Measurements from ENCODE around the gene TSPAN31. TPM values are rescaled to one million over a fixed set of nuclear protein-coding genes. Genes with fewer than 3 reads are reported as not detected.
A peak's percentile ranks its signal among the peaks of the same experiment; 100 is the strongest.
"Not testable (repeated sequence)": the region's sequence is repeated elsewhere in the genome, so short reads cannot be mapped to it uniquely, and the experiment has no call there.

TSPAN31 gene, protein sequence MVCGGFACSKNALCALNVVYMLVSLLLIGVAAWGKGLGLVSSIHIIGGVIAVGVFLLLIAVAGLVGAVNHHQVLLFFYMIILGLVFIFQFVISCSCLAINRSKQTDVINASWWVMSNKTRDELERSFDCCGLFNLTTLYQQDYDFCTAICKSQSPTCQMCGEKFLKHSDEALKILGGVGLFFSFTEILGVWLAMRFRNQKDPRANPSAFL
- total RNA-seq = 45.6 TPM

DNA sequence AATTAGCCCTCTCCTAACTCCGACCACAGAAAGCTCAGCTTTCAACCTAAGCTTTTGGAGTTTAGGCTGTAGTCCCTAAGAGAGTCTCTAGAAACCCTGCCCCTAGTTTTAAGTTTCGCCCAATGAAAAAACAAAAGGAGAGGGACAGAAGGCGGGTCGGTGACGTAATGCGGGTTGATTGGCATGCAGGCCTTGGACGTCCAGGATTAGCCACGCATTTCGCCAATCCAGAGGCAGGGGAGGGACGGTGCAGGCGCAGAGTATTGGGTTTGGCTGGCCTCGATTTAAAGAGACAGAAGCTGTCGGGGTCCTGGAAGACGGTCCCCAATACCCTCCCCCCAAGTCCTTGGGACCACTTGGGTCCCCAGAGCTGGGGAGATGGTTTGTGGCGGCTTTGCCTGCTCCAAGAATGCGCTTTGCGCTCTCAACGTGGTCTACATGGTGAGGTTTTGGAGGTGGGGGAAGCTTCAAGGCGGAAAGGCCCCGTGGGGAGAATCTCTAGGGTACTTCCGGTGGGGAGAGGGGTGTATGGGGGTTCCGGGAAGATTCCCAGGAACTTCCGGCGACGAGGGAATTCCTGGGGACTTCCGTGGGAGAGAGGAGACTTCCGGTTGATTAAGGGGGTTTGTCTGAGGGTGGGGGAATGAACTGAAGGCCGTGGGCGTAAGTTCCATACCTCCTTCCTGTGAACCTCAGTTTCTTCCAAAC, at the start of gene TSPAN31:
Gene TSPAN31, plus strand, starts transcription at position 263 of the 708 bp plus-strand sequence. Its CDS starts 116 bp downstream, at position 379.
- DNase-seq (ENCODE audit: low spot score) = peak; percentile 98

DNA sequence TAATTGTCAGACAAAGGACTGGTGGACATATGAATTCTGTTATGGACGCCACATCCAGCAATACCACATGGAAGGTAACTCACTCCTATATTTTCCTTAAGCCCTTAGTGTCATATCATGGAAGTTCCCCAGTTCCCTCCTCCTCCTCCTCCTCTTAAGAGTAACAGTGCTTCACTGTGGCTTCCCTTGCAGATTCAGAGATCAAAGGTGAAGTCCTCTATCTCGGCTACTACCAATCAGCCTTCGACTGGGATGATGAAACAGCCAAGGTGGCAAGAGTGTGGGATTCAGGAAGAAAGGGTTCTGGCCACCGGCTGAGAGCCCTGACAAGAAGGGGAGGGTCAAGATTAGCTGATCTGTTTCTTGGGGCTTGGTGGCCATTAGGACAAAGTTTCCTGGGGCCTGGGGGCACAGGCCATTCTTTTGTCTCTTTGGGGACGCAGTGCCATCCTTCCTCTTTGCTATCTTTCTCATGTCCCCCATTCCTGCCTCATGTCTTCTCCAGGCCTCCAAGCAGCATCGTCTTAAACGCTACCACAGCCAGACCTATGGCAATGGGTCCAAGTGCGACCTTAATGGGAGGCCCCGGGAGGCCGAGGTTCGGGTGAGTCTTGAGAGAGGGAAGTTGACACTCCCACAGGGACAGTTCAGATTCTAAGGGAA, 48.9 kb upstream of the TSPAN31 start:
- no peak for DNase-seq (ENCODE audit: low spot score)

DNA sequence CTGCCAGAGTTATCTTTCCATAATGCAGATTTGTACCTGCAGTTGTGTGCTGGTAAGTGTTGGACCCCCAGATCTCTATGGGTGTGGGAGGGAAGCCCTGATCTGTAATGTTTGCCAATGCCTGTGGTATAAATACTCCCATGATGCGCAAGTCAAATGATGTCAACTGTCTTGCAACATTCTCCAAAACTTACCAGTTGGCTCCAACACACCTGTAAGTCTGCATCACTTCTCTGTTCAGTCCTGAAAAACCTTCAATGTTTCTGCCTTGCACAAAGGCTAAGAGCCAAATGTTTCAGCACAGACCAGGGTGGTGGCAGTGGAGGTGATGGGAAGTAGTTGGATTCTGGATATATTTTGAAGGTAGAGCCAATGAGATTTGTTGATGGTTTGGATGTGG, 47.8 kb upstream of the TSPAN31 start:
- DNase-seq (ENCODE audit: low spot score) = no peak

DNA sequence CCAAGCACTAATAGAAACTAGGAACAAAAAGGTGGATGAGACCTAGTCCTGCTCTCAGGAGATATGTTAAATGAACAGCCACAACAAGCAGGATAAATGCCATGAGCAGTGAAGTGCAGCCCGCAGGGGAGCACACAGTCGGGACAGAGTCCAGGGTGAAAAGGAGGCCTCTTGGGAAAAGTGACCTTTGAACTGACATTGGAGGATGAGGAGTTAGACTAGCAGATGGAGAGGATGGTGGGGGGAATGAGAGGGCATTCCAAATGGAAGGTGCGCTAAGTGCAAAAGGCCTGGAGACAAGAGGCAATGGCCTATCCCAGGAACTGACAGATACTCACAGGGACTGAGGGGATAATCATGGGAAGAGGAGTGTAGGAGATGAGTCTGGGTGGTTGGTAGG, 46.4 kb upstream of the TSPAN31 start:
- no peak for DNase-seq (ENCODE audit: low spot score)

DNA sequence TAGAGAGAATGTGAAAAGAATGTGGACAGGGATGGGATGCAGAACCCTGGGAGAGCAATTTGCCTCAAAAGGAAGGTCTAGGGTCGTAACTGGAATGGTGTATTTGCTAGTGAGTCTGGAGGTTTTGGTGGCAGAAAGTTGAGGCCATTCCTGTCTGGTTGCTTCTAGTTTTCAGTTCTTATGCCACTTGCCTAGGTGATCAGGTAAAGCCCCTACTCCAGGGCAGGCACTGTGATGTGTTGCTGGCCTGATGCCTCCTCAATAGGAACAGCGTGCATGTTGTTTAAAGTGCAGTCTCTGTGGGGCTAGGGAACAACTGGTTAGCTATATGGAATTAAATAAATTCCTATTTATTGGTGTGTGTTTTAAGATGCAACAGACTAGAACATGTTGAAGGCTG, 44.5 kb upstream of the TSPAN31 start:
- no peak for DNase-seq (ENCODE audit: low spot score)

DNA sequence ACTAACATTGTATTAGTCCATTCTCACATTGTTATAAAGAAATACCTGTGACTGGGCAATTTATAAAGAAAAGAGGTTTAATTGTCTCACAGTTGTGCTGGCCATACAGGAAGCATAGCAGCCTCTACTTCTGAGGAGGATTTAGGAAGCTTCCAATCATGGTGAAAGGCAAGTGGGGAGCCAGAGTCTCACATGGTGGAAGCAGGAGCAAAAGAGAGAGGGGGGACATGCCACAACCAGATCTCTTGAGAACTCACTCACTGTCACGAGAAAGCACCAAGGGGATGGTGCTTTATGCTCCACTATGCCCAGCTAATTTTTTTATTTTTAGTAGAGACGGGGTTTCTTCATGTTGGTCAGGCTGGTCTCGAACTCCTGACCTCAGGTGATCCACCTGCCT, 37.6 kb upstream of the TSPAN31 start:
- no peak for DNase-seq (ENCODE audit: low spot score)

DNA sequence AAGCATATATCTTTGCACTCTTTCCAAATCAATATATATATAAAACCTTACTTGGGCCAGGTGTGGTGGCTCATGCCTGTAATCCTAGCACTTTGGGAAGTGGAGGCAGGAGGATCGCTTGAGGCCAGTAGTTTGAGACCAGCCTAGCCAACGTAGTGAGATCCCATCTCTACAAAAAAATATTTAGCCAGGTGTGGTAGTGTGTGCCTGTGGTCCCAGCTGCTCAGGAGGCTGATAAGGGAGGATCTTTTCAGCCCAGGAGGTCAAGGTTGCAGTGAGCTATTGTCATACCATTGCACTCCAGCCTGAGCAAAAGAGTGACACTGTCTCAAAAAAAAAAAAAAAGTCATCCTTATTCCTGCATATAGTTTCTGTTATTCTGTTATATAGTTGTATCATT, 36.5 kb upstream of the TSPAN31 start:
- DNase-seq (ENCODE audit: low spot score) = no peak

DNA sequence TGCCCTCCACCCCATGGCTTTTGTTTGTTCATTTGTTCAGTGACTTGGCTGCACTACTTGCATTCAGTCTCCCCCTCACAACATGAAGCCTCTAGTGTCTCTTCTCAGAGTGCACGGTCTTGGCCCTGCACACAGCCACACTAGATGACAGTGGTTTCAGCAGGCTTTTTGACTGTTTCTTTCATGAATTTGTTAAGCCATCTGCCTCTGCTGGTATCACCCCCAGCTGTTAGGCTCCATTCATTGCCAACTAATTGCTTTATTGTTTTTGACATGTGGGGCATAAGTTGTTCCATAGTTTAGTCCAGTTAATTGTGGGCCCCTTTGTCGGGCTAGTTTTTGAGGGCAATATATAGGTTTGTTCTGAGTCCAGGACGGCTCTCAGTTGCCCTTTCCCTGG, 32.1 kb upstream of the TSPAN31 start:
- DNase-seq (ENCODE audit: low spot score) = no peak

DNA sequence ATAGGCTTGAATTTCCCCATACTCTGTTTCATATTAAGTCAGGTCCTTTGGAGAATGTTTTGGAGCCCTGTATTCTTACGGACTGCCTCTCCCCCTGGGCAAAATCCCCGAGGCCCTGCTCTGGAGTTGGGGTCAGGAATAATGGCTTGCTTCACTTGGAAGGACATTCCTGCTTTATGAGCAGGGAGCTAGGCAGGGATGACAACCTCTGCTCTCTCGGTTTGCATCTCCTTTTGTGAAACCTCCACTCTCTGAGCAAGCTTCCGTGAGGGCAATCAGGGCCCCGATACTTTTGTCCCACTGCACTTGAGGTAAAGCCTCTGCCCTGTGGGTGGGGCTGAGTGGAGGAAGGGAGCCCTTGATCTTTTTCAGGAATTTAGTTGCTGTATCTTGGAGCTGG, 31.6 kb upstream of the TSPAN31 start:
- DNase-seq (ENCODE audit: low spot score) = no peak

DNA sequence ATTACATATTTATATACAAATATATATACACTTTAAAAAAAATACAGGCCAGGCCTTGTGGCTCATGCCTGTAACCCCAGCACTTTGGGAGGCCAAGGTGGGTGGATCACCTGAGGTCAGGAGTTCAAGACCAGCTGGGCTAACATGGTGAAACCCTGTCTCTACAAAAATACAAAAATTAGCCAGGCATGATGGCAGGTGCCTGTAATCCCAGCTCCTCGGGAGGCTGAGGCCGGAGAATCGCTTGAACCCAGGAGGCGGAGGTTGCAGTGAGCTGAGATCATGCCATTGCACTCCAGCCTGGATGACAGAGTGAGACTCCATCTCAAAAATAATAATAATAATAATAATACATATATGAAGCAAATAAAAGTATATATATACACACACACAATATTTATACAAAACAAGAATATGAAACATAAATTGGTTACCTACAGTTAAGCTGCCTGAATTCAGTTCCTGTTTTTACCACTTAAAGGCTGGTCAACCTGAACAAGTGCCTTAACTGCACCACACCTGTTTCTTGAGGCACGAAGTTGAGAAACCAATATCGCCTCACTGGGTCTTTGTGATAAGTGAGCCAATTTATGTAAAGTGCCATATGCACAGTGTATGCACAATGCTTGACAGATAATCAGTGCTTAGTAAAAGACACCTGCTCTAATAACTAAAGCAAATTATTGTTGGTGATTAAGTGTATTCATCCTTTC, 29.6 kb upstream of the TSPAN31 start:
- DNase-seq (ENCODE audit: low spot score) = not testable (repeated sequence)

DNA sequence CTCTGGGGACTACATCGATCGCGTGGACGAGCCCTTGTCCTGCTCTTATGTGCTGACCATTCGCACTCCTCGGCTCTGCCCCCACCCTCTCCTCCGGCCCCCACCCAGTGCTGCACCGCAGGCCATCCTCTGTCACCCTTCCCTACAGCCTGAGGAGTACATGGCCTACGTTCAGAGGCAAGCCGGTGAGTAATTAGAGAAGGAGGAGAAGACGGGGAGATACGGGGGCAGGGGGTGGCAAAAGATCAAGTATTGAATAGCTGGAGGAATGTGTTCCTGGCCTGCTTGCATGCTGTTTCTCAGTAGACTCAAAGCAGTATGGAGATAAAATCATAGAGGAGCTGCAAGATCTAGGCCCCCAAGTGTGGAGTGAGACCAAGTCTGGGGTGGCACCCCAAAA, 29.1 kb upstream of the TSPAN31 start:
- no peak for DNase-seq (ENCODE audit: low spot score)

DNA sequence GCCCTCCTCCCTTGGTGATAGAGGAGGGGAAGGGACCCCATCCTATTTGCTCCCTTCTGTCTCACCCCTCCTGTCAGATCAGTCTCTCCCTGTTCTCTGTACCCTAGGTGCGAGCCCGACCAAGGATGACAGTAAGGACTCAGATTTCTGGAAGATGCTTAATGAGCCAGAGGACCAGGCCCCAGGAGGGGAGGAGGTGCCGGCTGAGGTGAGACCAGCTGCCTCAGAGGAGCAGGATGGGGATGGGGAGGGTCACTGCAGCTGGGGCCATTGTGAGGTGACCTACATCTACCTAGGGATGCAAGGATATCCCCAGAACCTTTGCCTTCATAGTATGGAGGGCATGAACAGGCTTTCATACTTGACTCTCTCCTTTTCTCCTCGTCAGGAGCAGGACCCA, 28.5 kb upstream of the TSPAN31 start:
- no peak for DNase-seq (ENCODE audit: low spot score)

DNA sequence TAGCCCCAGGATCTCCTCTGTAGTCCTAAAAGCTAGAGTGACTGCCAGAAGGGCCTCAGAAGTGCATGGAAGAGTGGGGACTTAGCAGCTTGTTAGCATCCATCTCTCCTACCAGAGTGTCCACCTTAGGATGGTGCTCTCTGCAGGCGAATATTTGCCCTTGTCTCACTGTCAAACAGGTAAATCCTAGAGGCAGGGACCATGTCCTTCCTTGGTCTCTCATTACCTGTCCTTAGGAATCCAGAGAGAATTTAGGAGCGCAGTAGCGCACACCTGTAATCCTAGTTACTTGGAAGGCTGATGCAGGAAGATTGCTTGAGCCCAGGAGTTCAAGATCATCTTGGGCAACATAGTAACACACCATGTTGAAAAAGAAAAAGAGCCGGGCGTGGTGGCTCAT, 27.7 kb upstream of the TSPAN31 start:
- no peak for DNase-seq (ENCODE audit: low spot score)

DNA sequence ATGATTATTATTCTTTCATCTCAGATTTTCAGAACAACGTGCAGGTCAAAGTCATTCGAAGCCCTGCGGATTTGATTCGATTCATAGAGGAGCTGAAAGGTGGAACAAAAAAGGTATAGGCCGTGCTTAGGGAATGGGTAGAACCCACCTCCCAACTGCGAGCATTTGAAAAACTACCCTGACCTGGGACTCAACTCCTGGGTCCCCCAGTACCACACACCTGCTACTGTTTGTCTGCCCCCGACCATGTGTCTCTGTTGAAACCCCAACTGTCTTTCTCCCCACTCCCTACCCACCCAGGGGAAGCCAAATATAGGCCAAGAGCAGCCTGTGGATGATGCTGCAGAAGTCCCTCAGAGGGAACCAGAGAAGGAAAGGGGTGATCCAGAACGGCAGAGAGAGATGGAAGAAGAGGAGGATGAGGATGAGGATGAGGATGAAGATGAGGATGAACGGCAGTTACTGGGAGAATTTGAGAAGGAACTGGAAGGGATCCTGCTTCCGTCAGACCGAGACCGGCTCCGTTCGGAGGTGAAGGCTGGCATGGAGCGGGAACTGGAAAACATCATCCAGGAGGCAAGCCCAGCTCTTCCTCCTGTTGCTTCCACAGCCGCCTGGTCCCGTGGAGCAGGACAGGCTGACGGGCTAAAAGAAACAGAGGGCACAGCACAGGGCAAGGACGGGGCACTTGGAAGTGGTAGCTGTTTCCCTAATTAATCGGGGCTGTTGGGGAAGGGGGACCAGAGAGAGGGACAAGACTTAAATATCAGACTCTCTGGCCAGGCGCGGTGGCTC, 26.8 kb upstream of the TSPAN31 start:
- no peak for DNase-seq (ENCODE audit: low spot score)

DNA sequence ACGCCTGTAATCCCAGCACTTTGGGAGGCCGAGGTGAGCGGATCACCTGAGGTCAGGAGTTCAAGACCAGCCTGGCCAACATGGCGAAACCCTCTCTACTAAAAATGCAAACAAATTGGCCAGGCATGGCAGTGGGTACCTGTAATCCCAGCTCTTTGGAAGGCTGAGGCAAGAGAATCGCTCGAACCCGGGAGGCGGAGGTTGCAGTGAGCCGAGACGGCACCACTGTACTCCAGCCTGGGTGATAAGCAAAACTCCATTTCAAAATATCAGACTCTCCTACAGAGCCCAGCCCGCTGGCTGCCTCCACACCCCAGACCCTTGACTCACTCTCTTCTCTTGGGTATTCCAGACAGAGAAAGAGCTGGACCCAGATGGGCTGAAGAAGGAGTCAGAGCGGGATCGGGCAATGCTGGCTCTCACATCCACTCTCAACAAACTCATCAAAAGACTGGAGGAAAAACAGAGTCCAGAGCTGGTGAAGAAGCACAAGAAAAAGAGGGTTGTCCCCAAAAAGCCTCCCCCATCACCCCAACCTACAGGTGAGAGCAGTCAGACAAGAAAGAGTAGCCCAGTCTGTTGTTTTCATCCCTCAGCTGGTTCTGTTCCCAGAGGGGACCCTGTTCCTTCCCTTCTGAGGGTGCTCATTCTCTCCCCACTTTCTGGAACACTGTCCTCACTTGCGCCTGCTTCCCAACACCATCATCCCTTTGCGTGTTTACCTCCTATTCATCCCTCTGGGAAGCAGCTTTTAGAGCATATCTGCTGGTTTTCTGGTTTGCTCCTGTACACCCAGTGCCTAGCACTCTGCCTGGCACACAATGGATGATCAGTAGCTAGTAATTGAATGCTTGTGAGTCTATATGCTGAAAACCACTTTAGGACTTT, 26.0 kb upstream of the TSPAN31 start:
- no peak for DNase-seq (ENCODE audit: low spot score)

DNA sequence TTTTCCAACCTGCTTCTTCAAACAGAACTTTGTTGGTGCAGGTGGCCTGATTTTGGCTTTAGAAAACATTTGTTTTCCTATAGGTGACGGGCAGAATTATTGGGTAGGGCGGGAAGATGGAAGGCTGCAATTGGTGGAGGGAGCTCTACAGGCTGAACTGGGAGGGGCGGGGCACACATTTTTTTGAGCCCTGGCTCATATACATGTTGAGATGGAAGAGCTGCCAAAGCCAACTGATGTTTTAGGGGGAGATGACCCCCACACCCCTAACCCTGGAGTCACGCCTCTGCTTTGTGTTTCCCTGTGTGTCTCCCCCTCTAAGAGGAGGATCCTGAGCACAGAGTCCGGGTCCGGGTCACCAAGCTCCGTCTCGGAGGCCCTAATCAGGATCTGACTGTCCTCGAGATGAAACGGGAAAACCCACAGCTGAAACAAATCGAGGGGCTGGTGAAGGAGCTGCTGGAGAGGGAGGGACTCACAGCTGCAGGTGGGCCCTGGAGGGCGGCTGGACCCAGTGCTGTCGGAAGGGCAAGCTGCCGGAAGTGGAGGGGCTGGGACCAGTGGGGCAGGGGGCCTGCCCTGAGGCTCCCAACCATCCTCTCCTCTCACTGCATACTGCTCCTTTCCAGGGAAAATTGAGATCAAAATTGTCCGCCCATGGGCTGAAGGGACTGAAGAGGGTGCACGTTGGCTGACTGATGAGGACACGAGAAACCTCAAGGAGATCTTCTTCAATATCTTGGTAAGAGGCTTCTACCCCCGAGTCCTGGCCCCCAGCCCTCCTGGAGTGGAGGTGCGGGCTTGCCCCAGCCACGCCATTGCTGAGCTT, 24.8 kb upstream of the TSPAN31 start:
- no peak for DNase-seq (ENCODE audit: low spot score)

DNA sequence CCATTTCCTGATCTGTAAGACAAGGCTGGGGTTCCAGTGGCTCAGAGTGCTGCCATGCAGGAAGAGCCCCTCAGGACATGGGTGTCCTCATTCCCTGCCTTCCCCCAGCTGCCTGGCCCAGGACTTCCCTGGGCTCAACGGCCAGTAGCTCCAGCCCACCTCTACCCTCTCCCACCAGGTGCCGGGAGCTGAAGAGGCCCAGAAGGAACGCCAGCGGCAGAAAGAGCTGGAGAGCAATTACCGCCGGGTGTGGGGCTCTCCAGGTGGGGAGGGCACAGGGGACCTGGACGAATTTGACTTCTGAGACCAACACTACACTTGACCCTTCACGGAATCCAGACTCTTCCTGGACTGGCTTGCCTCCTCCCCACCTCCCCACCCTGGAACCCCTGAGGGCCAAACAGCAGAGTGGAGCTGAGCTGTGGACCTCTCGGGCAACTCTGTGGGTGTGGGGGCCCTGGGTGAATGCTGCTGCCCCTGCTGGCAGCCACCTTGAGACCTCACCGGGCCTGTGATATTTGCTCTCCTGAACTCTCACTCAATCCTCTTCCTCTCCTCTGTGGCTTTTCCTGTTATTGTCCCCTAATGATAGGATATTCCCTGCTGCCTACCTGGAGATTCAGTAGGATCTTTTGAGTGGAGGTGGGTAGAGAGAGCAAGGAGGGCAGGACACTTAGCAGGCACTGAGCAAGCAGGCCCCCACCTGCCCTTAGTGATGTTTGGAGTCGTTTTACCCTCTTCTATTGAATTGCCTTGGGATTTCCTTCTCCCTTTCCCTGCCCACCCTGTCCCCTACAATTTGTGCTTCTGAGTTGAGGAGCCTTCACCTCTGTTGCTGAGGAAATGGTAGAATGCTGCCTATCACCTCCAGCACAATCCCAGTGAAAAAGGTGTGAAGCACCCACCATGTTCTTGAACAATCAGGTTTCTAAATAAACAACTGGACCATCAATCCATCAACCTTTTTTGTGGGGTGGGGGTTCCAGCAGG, 23.9 kb upstream of the TSPAN31 start:
- no peak for DNase-seq (ENCODE audit: low spot score)

DNA sequence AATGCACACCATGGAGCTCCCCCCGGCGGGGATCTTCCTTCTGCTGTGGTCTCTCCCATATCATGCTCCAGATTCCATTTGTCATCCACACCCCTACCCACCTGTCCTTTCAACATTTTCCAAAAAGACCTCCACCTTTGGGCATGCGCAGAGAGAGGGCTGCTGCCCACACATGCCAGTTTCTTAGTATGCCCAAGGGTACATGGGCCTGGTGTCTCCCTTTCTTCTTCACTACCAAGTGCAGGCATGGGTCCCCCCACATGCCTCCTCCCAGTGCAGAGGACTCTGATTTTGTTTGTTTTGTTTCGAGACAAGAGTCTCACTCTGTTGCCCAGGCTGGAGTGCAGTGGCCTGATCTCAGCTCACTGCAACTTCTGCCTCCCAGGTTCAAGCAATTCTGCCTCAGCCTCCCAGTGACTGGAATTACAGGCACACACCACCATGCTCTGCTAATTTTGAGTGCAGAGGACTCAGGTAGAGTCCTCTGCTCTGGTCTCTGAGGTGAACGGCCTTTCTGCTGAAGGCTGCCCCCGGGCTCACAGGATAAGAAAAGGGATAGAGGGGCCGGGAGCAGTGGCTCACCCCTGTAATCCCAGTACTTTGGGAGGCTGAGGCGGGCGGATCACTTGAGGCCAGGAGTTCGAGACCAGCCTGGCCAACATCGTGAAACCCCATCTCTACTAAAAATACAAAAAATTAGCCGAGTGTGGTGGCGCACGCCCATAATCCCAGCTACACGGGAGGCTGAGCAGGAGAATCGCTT, 22.8 kb upstream of the TSPAN31 start:
- not testable (repeated sequence) for DNase-seq (ENCODE audit: low spot score)
